GM12878 (cell line): Measurements from ENCODE around the gene TDRD15. TPM values are rescaled to one million over a fixed set of nuclear protein-coding genes. Genes with fewer than 3 reads are reported as not detected.

Source experiments
- ATAC-seq: fragments of 200-7000 bp; cut with Tn5 transposase; 3 replicates; pipeline ENCODE4 v1.9.1; 2020; ENCODE audit warnings: mild to moderate bottlenecking, moderate library complexity
- BruUV-seq: library from RNA; stranded (reverse); fragments of 400-500 nt; replicated peaks from 2 replicates; lab custom pipeline; 2021; lab: Mats Ljungman, UMichigan
- CTCF ChIA-PET: fragments of 300-600 bp; sonication (Branson Sonifier 250); formaldehyde crosslinking; extraction: SDS; loops from one replicate; lab custom pipeline; 2021; ENCODE audit warnings: inconsistent platforms; lab: Yijun Ruan, JAX
- POLR2A ChIA-PET: fragments of 350-600 bp; formaldehyde crosslinking; extraction: SDS; loops from one replicate; lab custom pipeline; 2021; ENCODE audit warnings: inconsistent platforms; lab: Charles Lee
- RAD21 ChIA-PET: fragments of 300-600 bp; sonication (Branson Sonifier 250); formaldehyde crosslinking; loops from one replicate; lab custom pipeline; 2023; ENCODE audit warnings: antibody characterized with exemption; ENCODE audit not compliant: unreplicated experiment; lab: Charles Lee
- SMC1A ChIA-PET: fragments of 300-600 bp; sonication (Branson Sonifier 250); formaldehyde crosslinking; loops from one replicate; lab custom pipeline; 2023; ENCODE audit not compliant: unreplicated experiment, uncharacterized antibody; lab: Charles Lee
- DNase-seq: peaks from one replicate; pipeline ENCODE4 v3.0.0-alpha.2; 2011; ENCODE audit warnings: low read depth, low spot score
- FAIRE-seq: peaks from 3 replicates; lab custom pipeline; 2011; peaks lifted over from hg19 to GRCh38; lab: Jason Lieb, UNC
- H2AFZ ChIP-seq: 2 replicates; pipeline ENCODE4 v1.6.0; 2011; ENCODE audit warnings: low read depth, low read length, control low read depth; ENCODE audit not compliant: control insufficient read depth
- H3K27ac ChIP-seq: 2 replicates; pipeline ENCODE4 v1.5.1; 2011; ENCODE audit warnings: control low read depth; ENCODE audit not compliant: control insufficient read depth, insufficient read depth
- H3K27me3 ChIP-seq, 2 experiments: replicated peaks in 1 of 2; 2 replicates each; pipeline versions ENCODE4 v1.6.0 to v1.6.1; 2011; ENCODE audit warnings: low read length in 1 of 2; ENCODE audit not compliant: control insufficient read depth in 2 of 2, insufficient read depth in 2 of 2
- H3K36me3 ChIP-seq, 2 experiments: 2 replicates each; pipeline ENCODE4 v1.5.1; 2011; ENCODE audit warnings: low read length in 1 of 2; ENCODE audit not compliant: control insufficient read depth in 2 of 2, insufficient read depth in 2 of 2
- H3K4me1 ChIP-seq: 2 replicates; pipeline ENCODE4 v1.6.1; 2011; ENCODE audit warnings: mild to moderate bottlenecking, low read length, moderate library complexity, mixed read lengths; ENCODE audit not compliant: control insufficient read depth, insufficient read depth
- H3K4me2 ChIP-seq: 2 replicates; pipeline ENCODE4 v1.6.0; 2011; ENCODE audit warnings: control low read depth; ENCODE audit not compliant: control insufficient read depth, insufficient read depth
- H3K4me3 ChIP-seq: fragments of 200-600 bp; sonication (generic); 2 replicates; pipeline ENCODE4 v1.5.1; 2016
- H3K79me2 ChIP-seq: 2 replicates; pipeline ENCODE4 v1.6.0; 2011; ENCODE audit warnings: low read length; ENCODE audit not compliant: control insufficient read depth, insufficient read depth
- H3K9ac ChIP-seq: 2 replicates; pipeline ENCODE4 v1.8.0; 2011; ENCODE audit warnings: low read length, control low read depth, mixed read lengths; ENCODE audit not compliant: control insufficient read depth, insufficient read depth
- H3K9me3 ChIP-seq: replicated peaks from 3 replicates; pipeline ENCODE4 v1.5.1; 2011; ENCODE audit warnings: mild to moderate bottlenecking, low read length; ENCODE audit not compliant: control insufficient read depth, insufficient read depth
- H4K20me1 ChIP-seq: 2 replicates; pipeline ENCODE4 v1.6.0; 2011; ENCODE audit not compliant: control insufficient read depth, insufficient read depth
- CBFB ChIP-seq: IDR thresholded peaks from 2 replicates; pipeline ENCODE4 v1.6.1; 2016; ENCODE audit warnings: antibody characterized with exemption, low read depth
- CEBPZ ChIP-seq: fragments of 150-350 bp; IDR thresholded peaks from 2 replicates; pipeline ENCODE4 v1.6.1; 2016; ENCODE audit warnings: low read depth, low read length
- DPF2 ChIP-seq: fragments of 450-650 bp; IDR thresholded peaks from 2 replicates; pipeline ENCODE4 v1.6.1; 2017; ENCODE audit warnings: mild to moderate bottlenecking
- E2F4 ChIP-seq: IDR thresholded peaks from 2 replicates; pipeline ENCODE4 v1.6.1; 2012; ENCODE audit warnings: low read depth, low read length, improper control_type of control experiment
- JUNB ChIP-seq: IDR thresholded peaks from 2 replicates; pipeline ENCODE4 v1.6.1; 2016; ENCODE audit warnings: antibody characterized with exemption, mild to moderate bottlenecking
- KLF5 ChIP-seq: fragments of 450-650 bp; IDR thresholded peaks from 2 replicates; pipeline ENCODE4 v1.6.1; 2014; ENCODE audit warnings: mild to moderate bottlenecking; ENCODE audit not compliant: partially characterized antibody
- MYC ChIP-seq: IDR thresholded peaks from 2 replicates; pipeline ENCODE4 v1.6.1; 2011; ENCODE audit warnings: mild to moderate bottlenecking, low read length, moderate library complexity, inconsistent platforms; ENCODE audit not compliant: insufficient read depth, insufficient replicate concordance, insufficient read length, severe bottlenecking
- PML ChIP-seq: IDR thresholded peaks from 2 replicates; pipeline ENCODE4 v1.6.1; 2012; ENCODE audit warnings: low read length, inconsistent platforms
- PRDM15 ChIP-seq: fragments of 450-650 bp; formaldehyde crosslinking; IDR thresholded peaks from 2 replicates; pipeline ENCODE4 v1.4.0; 2020; ENCODE audit warnings: mild to moderate bottlenecking, moderate library complexity
- RELB ChIP-seq: fragments of 450-650 bp; IDR thresholded peaks from 2 replicates; pipeline ENCODE4 v1.6.1; 2017; ENCODE audit warnings: low read depth, mild to moderate bottlenecking, moderate library complexity
- SMAD5 ChIP-seq: IDR thresholded peaks from 2 replicates; pipeline ENCODE4 v1.6.1; 2016; ENCODE audit warnings: antibody characterized with exemption, low read depth
- USF2 ChIP-seq: IDR thresholded peaks from 2 replicates; pipeline ENCODE4 v1.6.1; 2011; ENCODE audit warnings: low read depth, low read length, improper control_type of control experiment, borderline replicate concordance
- WGBS: methylation state at CpG from one replicate; pipeline ENCODE4 v1.1.6; 2016; ENCODE audit warnings: low lambda C conversion rate; ENCODE audit not compliant: insufficient replicate concordance, insufficient coverage; ENCODE audit errors: missing lambda C conversion rate; 5-methylcytosine and 5-hydroxymethylcytosine counted together
- in situ Hi-C: fragments of 300-500 bp; cut with MboI; formaldehyde crosslinking; loops from 9 replicates; pipeline ENCODE4 v1.14.3; 2018; ENCODE audit warnings: mixed read lengths
- intact Hi-C: fragments of 100-400 bp; cut with micrococcal nuclease; formaldehyde crosslinking; loops from one replicate; pipeline ENCODE4 v1.14.2; 2022; ENCODE audit not compliant: unreplicated experiment
- polyA plus RNA-seq, 11 experiments: library from polyadenylated mRNA; depleted of rRNA in 4 of 11; unstranded in 6 of 11; stranded (reverse) in 5 of 11; fragments of >200 nt; fragmentation: Nextera tagmentation in 4 of 11; fragmentation: Illumina TruSeq in 1 of 11; extraction: Ambion mirVana in 4 of 11; extraction: Trizol in 1 of 11; gene quantifications; 1 replicate in 1 of 11; 2 replicates in 10 of 11; pipeline versions ENCODE4 v1.2.1 to v1.2.3, GENCODE V29; 2011 to 2016; ENCODE audit warnings: inconsistent platforms in 2 of 11, missing spikeins in 2 of 11, low read depth in 1 of 11
- total RNA-seq, 4 experiments: library from RNA; depleted of rRNA in 3 of 4; stranded (reverse); fragments of >200 nt in 3 of 4; fragmentation: Illumina TruSeq in 1 of 4; extraction: Trizol in 1 of 4; gene quantifications; 2 replicates each; pipeline versions ENCODE4 v1.2.1 to v1.2.3, GENCODE V29; 2013 to 2021

TDRD15 gene
- total and polyA plus RNA-seq, 10 of the 15 experiments (the other 5 are each of a cell fraction or from before 2014, with no cell fraction given), result not detected

- SMC1A ChIA-PET, result no interaction called here
- Histone ChIP-seq H3K9ac (no peak overlapping the region), H3K36me3 (no peaks in the 10 kb centered on the region), H3K4me1 (no peaks in the 10 kb centered on the region), H2AFZ (no peak overlapping the region), H3K79me2 (no peaks in the 10 kb centered on the region), H3K27ac (no peak overlapping the region), H4K20me1 (no peaks in the 10 kb centered on the region), H3K4me3 (no peak overlapping the region), H3K4me2 (no peak overlapping the region), H3K9me3 (no peaks in the 10 kb centered on the region), H3K27me3 (no peaks in the 10 kb centered on the region)
- no TSS peak for BruUV-seq
- in situ Hi-C loops (no loop called here), intact Hi-C loops (no loop called here)
- FAIRE-seq, result no peak
- no peak for ATAC-seq
- POLR2A ChIA-PET, result no interaction called here
- DNase-seq, result no peak
- WGBS, result 38% methylated on average over 1 of the region's 2 CpGs
- CTCF ChIA-PET, result no interaction called here
- RAD21 ChIA-PET, result no interaction called here
- TF ChIP-seq KLF5 (no peak), DPF2 (no peak), JUNB (no peak), CEBPZ (no peak), USF2 (no peak), MYC (no peak), PRDM15 (CRISPR knock-in tag) (no peak), RELB (no peak), CBFB (no peak), PML (no peak), SMAD5 (no peak), E2F4 (no peak)
Measured at GRCh38 chr2:21191535-21191934, 67.8 kb downstream of the TDRD15 start.
